SK-N-SH (cell line): ENCODE results near the gene OPCML.

ENCODE experiments used
- EZH2phosphoT487 ChIP-seq: fragments of 200-600 bp; sonication (generic); IDR thresholded peaks from 2 replicates; pipeline ENCODE4 v1.6.1; 2017; ENCODE audit warnings: low read depth, mixed run types, mild to moderate bottlenecking, antibody characterized with exemption, moderate library complexity, borderline replicate concordance
- GABPA ChIP-seq: IDR thresholded peaks from 2 replicates; pipeline ENCODE4 v1.4.0; 2012; ENCODE audit warnings: low read depth, mild to moderate bottlenecking

- TF ChIP-seq GABPA = no peak
- TF ChIP-seq EZH2phosphoT487 = no peak
These were observed 1077.3 kb downstream of the OPCML start for GRCh38 chr11:132455044-132455443.
